ENCODE results near the gene MEGF10. TPM values are rescaled to one million over a fixed set of nuclear protein-coding genes. Genes with fewer than 3 reads are reported as not detected.
A peak's percentile ranks its signal among the peaks of the same experiment; 100 is the strongest.
"Not testable (repeated sequence)": the region's sequence is repeated elsewhere in the genome, so short reads cannot be mapped to it uniquely, and the experiment has no call there.

Gene MEGF10
- total RNA-seq, 2 donors from 2014 or later = 0.28 TPM; not detected in 1

DNA sequence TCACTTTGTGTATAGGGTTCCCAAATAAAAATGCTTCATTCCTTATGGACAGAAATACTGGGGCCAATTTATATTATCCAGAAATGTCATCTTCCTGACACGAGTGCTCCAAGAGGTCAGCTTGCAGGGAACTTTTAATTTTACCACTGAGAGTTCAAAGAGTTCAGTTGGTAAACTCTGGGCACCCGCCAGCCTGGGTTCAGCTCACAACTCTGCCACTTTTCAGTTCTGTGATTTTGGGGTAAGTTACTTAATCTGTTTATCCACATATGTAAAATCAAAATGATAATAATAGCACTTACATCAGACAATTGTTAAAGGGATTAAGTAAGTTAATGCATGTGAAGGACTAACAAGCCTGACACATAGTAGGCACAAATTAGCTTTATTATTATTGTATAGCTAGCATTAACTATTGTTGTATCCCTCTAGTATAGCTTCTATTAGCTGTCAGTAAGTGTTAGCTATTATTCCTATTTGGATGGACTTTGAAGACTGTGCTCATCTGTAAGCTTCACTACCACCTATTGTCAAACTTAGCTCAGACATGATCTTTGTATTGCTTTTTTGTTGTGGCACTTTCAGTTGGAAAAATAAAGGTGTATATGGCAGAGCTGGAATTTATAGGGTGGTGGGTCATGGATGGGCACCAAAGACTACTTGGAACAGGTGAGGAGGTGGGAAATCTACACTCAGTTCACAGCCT lies 1.6 kb downstream of the MEGF10 start:
- Mint-ChIP-seq H3K4me3 (no peak overlapping the region), H3K4me1 (peaks cover 5% of the 10 kb centered on the region), H3K27ac (no peak overlapping the region), H3K9me3 (no peaks in the 10 kb centered on the region), H3K36me3 (ENCODE audit: low read depth) (no peaks in the 10 kb centered on the region), H3K27me3 (peaks cover 58% of the 10 kb centered on the region)
- no peak for ATAC-seq (replicated peaks)

DNA sequence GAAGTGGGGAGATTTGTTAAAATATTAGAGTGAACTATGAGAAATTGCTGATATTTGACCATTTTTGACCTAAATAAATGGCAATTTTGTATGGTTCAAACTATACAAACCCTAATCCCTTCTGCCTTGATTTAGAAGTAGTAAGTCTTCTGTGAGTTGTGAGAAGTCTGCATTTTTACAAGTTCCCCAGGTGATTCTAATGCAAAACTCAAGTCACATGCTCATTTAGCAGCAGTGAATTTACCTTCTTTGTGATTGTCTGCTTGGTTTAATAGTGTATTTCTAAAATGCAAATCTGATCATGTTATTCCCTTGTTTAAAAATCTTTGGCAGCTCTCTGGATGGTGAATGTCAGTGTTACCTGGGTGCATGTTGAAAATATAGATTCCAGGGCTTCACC lies 2.8 kb downstream of the MEGF10 start:
- Mint-ChIP-seq H3K27ac (no peak overlapping the region), H3K36me3 (ENCODE audit: low read depth) (no peaks in the 10 kb centered on the region), H3K9me3 (no peaks in the 10 kb centered on the region), H3K4me1 (peaks cover 5% of the 10 kb centered on the region), H3K4me3 (no peak overlapping the region), H3K27me3 (peaks cover 58% of the 10 kb centered on the region)
- no peak for ATAC-seq (replicated peaks)

DNA sequence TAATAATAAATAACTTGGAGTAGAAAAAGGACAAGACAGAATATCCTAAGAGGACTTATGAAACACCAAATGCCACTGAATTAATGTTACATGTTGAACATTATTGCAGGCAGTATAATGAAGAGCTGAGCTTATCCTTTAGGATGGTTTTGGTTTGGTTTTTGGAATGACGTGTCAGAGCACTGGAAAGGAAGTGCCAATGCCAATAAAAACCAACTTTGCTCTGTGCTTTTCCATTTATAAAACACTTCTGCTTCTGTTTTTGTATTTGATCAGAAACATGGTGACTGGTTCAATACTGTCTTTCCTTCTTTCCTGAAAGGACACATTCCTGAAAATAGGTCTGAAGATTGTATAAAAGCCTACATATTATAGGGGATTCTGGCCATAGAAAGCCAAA lies 4.2 kb downstream of the MEGF10 start:
- Mint-ChIP-seq H3K27me3 (peaks cover 49% of the 10 kb centered on the region), H3K27ac (no peak overlapping the region), H3K4me3 (no peak overlapping the region), H3K36me3 (ENCODE audit: low read depth) (no peaks in the 10 kb centered on the region), H3K9me3 (no peaks in the 10 kb centered on the region), H3K4me1 (peaks cover 5% of the 10 kb centered on the region)
- no peak for ATAC-seq (replicated peaks)

DNA sequence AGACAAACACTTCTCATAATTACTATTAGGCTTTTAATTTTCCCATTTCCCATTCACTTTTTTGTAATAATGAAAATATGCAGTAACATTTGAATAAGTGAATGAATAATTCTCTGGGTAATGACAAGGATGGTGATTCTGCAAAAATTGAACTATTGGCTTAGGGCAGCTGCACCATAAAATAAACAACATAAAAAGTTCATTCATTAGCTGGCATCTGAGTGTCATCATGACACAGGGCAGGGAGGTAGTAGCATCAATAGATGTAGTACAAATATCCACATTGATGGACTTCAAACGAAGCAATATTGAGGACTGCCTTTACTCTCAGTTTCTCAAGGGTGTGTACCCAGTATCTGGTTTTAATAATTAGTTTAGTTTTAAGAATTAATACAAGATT lies 4.9 kb downstream of the MEGF10 start:
- no peak overlapping the region for H3K27ac Mint-ChIP-seq
- H3K9me3 Mint-ChIP-seq = no peaks in the 10 kb centered on the region
- no peak overlapping the region for H3K4me3 Mint-ChIP-seq
- H3K36me3 Mint-ChIP-seq (ENCODE audit: low read depth) = no peaks in the 10 kb centered on the region
- ATAC-seq (replicated peaks) = no peak
- H3K27me3 Mint-ChIP-seq = peaks cover 45% of the 10 kb centered on the region
- H3K4me1 Mint-ChIP-seq = peaks cover 5% of the 10 kb centered on the region

DNA sequence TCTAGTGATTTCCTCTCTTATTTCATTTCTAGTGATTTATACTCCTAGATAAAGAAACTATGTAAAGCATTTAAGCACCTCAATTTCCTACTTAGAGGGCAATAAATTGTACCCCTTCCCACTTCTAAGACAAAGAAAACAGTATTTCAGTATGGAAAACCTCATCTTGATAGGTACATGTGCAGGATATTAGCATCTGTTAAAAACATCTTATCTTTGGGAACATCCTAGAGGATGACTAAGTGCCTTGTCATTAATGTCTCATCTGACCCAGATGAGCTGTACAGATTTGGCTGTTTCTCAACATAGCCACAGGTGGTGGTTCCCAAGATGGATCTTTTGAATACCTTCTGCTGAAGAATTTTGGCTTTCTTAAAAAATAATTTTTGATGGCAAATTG lies 5.7 kb downstream of the MEGF10 start:
- no peaks in the 10 kb centered on the region for H3K36me3 Mint-ChIP-seq (ENCODE audit: low read depth)
- H3K4me3 Mint-ChIP-seq = no peak overlapping the region
- H3K9me3 Mint-ChIP-seq = no peaks in the 10 kb centered on the region
- H3K27me3 Mint-ChIP-seq = peaks cover 41% of the 10 kb centered on the region
- ATAC-seq (replicated peaks) = peak; percentile 37
- H3K27ac Mint-ChIP-seq = no peak overlapping the region
- H3K4me1 Mint-ChIP-seq = no peaks in the 10 kb centered on the region

DNA sequence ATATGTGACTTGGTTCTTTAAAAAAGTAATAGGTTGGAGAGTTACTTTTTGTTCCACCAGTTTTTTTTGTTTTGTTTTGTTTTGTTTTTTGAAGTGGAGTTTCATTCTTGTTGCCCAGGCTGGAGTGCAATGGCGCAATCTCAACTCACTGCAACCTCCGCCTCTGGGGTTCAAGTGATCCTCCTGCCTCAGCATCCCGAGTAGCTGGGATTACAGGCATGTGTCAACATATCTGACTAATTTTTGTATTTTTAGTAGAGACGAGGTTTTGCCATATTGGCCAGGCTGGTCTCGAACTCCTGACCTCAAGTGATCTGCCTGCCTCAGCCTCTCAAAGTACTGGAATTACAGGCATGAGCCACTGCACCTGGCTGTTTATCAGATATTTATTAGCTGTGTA lies 6.3 kb downstream of the MEGF10 start:
- H3K36me3 Mint-ChIP-seq (ENCODE audit: low read depth); H3K4me1 Mint-ChIP-seq; H3K27ac Mint-ChIP-seq; H3K9me3 Mint-ChIP-seq; H3K4me3 Mint-ChIP-seq; ATAC-seq (replicated peaks): not testable (repeated sequence)
- peaks cover 36% of the 10 kb centered on the region for H3K27me3 Mint-ChIP-seq

DNA sequence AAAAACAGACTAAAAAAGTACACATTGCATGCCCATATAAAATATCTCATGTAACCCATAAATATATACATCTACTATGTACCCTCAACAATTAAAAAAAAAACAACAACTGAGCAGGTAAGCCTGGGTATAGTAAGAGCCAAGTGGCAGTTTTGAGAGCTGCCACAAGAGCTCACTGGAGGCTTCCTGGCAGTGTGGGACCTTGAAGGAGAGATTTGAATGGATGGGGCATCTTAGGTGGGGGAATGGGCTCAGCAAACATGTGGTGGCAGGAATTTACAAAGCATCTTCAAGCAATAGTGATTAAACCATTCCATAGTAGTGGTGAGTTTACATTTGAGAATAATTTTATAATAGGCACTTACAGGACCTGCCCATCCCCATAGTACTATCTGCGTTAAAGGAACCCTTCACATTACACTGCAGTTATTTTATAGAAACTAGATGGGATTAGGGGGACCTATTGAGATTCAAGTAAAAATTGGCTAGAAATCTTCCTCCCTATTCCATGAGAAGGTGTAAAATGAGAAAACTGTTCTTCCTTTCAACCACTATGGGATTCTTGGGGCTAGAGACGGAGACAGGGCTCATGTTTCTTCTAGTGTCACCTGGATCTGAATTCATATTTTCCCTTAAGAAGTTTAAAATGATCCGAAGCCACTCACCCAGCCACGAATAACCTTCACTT lies 6.9 kb downstream of the MEGF10 start:
- Mint-ChIP-seq H3K36me3 (ENCODE audit: low read depth) (no peaks in the 10 kb centered on the region), H3K27ac (no peak overlapping the region), H3K27me3 (peaks cover 34% of the 10 kb centered on the region), H3K4me3 (no peak overlapping the region), H3K4me1 (no peaks in the 10 kb centered on the region), H3K9me3 (no peaks in the 10 kb centered on the region)
- ATAC-seq (replicated peaks) = no peak

DNA sequence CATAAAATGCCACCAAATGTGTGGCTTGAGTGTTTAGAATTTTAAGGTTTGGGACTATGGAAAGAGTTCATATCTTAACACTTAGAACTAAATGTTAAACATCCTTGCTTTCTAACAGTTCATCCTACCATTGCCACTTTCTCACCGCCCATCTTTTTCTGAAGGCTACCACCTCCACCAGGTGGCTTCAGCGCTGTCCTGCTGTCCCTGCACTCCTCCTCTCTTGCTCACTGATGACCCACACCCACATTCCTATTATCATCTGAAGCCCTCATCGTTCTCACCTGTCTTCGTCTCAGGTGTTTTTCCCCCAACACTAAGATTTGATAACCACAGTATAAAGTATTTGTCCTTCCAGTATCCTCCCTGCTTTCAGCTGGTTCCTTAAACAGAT lies 7.4 kb downstream of the MEGF10 start:
- H3K36me3 Mint-ChIP-seq (ENCODE audit: low read depth) = no peaks in the 10 kb centered on the region
- no peak for ATAC-seq (replicated peaks)

DNA sequence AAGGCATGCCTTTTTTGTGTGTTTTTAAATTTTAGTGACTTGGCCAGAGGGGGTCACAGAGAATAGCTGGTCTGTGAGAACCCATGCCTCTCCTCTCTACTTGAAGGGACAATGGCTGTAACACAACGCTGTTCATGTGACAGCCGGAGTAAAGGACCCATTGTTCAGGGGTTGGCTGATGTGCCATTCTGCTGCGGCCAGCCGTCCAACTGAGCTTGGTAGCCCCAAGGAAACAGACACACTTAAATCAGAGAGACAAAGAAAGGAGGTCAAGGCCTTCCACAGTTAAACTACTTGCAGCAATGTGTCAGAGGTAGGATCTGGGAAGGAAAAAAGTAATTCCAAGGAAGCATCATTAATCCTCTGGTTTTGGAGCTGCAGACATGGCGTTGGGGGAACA lies 8.1 kb downstream of the MEGF10 start:
- no peak for ATAC-seq (replicated peaks)
- Mint-ChIP-seq H3K27ac (no peak overlapping the region), H3K4me1 (no peaks in the 10 kb centered on the region), H3K27me3 (peaks cover 30% of the 10 kb centered on the region), H3K36me3 (ENCODE audit: low read depth) (no peaks in the 10 kb centered on the region), H3K4me3 (no peak overlapping the region), H3K9me3 (no peaks in the 10 kb centered on the region)

More for the DNA sequence above, 7.4 kb downstream of the MEGF10 start:
- no peaks in the 10 kb centered on the region for H3K9me3 Mint-ChIP-seq
- H3K4me3 Mint-ChIP-seq = no peak overlapping the region
- no peak overlapping the region for H3K27ac Mint-ChIP-seq
- H3K4me1 Mint-ChIP-seq = no peaks in the 10 kb centered on the region
- peaks cover 37% of the 10 kb centered on the region for H3K27me3 Mint-ChIP-seq

DNA sequence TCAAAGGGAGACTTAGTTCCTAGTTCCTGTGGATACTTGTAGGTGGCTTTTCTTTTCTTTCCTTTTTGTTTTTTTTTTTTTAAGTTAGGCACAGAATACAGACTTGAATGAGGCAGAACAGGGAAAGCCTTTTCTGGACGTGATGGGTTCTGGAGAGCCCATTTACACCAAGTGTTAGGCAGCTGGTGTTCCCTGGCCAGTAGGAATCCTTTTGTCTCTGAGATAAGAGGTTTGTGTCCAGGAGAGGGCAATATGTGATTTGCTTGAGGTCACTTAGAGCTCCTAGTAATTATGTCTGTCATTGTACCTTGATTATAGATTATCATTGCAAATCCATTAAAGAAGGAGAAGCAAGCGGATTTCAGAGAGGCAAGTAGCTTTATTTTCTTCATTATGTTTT lies 9.1 kb downstream of the MEGF10 start:
- Mint-ChIP-seq H3K4me3 (no peak overlapping the region), H3K4me1 (no peaks in the 10 kb centered on the region), H3K9me3 (no peaks in the 10 kb centered on the region), H3K27ac (no peak overlapping the region), H3K36me3 (ENCODE audit: low read depth) (no peaks in the 10 kb centered on the region), H3K27me3 (peaks cover 25% of the 10 kb centered on the region)
- ATAC-seq (replicated peaks) = no peak

DNA sequence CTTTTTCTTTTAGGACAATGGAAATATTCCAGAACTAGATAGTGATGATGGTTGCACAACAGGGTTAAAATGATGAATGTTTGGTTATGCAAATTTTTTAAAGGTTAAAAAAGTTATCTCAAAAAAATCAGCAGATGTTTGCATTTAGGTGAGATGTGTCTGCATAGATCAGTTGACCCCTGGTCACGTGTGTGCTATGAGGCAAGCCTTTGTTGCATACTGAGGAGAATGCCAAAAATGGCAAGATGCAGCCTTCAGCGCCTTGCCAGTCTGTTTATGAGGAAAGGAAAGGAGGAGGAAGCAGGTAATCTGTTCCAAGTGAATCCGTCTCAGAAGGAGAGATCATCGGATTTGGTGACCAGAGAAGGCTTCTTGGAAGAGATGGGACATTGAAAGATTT lies 11.9 kb downstream of the MEGF10 start:
- no peaks in the 10 kb centered on the region for H3K4me1 Mint-ChIP-seq
- H3K27ac Mint-ChIP-seq = no peak overlapping the region
- H3K9me3 Mint-ChIP-seq = no peaks in the 10 kb centered on the region
- no peaks in the 10 kb centered on the region for H3K36me3 Mint-ChIP-seq (ENCODE audit: low read depth)
- no peak overlapping the region for H3K4me3 Mint-ChIP-seq
- peaks cover 17% of the 10 kb centered on the region for H3K27me3 Mint-ChIP-seq
- ATAC-seq (replicated peaks) = no peak

DNA sequence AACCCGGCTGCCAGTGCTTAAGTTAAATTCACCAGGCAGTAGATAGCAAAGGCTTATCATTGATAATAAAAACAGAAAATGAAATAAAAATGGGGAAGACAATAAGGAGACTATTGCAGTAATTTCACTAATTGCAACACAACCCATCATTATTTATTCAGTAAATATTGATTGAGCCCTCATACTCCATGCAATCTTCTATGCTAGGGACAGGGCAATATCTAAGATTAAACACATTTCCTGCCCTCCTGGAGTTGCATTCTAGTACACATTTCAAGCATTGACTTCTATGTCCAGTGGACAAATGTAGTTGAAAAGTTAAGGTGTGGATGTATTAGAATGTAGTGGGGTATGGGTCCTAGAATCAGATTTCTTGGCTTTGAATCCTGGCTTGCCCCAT lies 12.8 kb downstream of the MEGF10 start:
- Mint-ChIP-seq H3K27me3 (peaks cover 15% of the 10 kb centered on the region), H3K27ac (no peak overlapping the region), H3K4me3 (no peak overlapping the region), H3K36me3 (ENCODE audit: low read depth) (no peaks in the 10 kb centered on the region), H3K9me3 (no peaks in the 10 kb centered on the region), H3K4me1 (no peaks in the 10 kb centered on the region)
- ATAC-seq (replicated peaks) = no peak

DNA sequence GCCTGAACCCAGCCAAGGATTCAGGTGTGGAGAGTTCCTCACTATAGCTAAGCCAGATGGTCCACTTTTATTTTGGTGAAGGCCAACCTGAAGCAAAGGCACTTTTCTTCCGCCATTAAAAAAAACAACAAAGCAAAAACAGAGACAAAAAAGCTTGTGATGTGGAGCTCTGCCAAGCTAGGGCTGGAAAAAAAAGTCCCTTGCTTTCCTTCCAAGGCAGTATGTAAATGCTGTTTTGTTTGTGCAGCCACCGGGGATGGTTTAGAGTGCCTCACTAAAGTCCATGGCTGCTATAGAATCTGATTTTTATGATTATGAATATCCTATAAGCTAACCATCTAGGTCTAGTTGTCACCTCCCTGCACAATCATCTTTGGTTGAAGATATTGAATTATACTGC lies 14.9 kb downstream of the MEGF10 start:
- ATAC-seq (replicated peaks) = no peak
- H3K4me3 Mint-ChIP-seq = no peak overlapping the region
- no peaks in the 10 kb centered on the region for H3K36me3 Mint-ChIP-seq (ENCODE audit: low read depth)
- H3K27me3 Mint-ChIP-seq = peaks cover 15% of the 10 kb centered on the region
- no peaks in the 10 kb centered on the region for H3K9me3 Mint-ChIP-seq
- no peaks in the 10 kb centered on the region for H3K4me1 Mint-ChIP-seq
- no peak overlapping the region for H3K27ac Mint-ChIP-seq

DNA sequence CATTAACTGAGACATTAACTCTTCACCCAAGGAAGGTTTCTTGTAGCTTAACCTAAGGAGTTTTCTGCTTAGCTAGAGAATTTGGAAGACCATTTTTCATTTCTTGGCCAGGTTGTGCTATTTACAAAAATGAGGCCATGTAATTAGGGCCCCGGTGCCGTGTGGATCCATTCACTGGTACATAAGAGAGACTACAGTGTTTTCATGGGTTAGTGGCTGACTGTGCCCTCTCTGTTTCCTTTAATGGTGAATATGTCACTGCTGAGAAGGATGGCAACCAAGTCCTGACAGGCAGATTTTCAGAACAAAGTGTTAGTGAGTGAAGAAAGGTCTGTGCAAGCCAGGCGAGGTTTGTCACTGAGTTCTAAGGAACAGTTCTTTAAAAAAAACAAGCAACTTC lies 15.4 kb downstream of the MEGF10 start:
- Mint-ChIP-seq H3K27me3 (peaks cover 13% of the 10 kb centered on the region), H3K36me3 (ENCODE audit: low read depth) (no peaks in the 10 kb centered on the region), H3K27ac (no peak overlapping the region), H3K4me1 (no peaks in the 10 kb centered on the region), H3K4me3 (no peak overlapping the region), H3K9me3 (no peaks in the 10 kb centered on the region)
- no peak for ATAC-seq (replicated peaks)

DNA sequence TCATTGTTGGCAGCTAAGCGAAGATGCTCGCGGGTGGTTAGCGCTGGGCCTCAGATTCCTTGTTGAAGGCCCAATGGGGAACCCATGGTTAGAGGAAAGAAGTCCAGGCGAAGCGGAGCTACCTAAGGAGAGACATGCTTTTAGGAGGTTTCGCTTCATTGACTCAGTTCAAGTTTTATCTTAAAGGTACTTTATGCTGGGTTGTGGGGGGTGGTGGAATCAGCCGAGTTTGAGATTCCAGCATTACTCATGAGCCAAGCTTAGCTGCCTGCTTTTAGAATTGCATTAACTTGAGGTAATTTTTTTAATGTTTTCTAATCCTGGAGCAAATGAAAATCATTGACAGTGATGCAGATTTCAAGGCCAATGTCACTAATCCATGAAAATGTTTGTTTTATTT lies 16.1 kb downstream of the MEGF10 start:
- Mint-ChIP-seq H3K27ac (no peak overlapping the region), H3K9me3 (no peaks in the 10 kb centered on the region), H3K27me3 (peaks cover 12% of the 10 kb centered on the region), H3K4me1 (no peaks in the 10 kb centered on the region), H3K4me3 (no peak overlapping the region), H3K36me3 (ENCODE audit: low read depth) (no peaks in the 10 kb centered on the region)
- no peak for ATAC-seq (replicated peaks)

Data from activated T-helper 17 cell treated with anti-CD3 and anti-CD28 coated beads, Interleukin-2, amount 50 U/mL, for 72 hours (primary cell).